ENCODE results near the gene PARD3. TPM values are rescaled to one million over a fixed set of nuclear protein-coding genes. Genes with fewer than 3 reads are reported as not detected.

Gene PARD3
- total and polyA plus RNA-seq, 7 donors, result 20.2 to 84.4 (median 53.4) TPM

DNA sequence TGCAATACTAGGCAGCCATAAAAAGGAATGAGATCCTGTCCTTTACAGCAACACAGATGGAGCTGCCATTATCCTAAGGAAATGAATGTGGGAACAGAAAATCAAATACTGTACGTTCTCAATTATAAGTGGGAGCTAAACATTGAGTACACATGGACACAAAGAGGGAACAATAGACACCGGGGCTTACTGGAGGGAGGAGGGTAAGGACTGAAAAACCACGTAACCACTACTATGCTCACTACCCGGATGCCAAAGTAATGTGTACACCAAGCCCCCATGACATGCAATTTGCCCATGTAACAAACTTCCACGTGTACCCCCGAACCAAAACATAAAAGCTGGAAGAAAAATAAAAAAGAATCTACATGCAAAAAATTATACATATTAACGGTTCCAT, 587.0 kb downstream of the PARD3 start:
- no peak for DNase-seq
- H3K9me3 ChIP-seq, result no peaks in the 10 kb centered on the region
- H3K27me3 ChIP-seq (ENCODE audit: insufficient read depth in 3 of 3, low read length in 2 of 3), result no peaks in the 10 kb centered on the region
- H3K4me1 ChIP-seq, result peaks cover 6% of the 10 kb centered on the region
- H3K27ac ChIP-seq, result no peak overlapping the region
- WGBS, 3 donors, result 94 to 97% (median 97%) methylated on average over 7 of the region's 7 CpGs
- TF ChIP-seq, protein P1, sequence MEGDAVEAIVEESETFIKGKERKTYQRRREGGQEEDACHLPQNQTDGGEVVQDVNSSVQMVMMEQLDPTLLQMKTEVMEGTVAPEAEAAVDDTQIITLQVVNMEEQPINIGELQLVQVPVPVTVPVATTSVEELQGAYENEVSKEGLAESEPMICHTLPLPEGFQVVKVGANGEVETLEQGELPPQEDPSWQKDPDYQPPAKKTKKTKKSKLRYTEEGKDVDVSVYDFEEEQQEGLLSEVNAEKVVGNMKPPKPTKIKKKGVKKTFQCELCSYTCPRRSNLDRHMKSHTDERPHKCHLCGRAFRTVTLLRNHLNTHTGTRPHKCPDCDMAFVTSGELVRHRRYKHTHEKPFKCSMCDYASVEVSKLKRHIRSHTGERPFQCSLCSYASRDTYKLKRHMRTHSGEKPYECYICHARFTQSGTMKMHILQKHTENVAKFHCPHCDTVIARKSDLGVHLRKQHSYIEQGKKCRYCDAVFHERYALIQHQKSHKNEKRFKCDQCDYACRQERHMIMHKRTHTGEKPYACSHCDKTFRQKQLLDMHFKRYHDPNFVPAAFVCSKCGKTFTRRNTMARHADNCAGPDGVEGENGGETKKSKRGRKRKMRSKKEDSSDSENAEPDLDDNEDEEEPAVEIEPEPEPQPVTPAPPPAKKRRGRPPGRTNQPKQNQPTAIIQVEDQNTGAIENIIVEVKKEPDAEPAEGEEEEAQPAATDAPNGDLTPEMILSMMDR (IDR thresholded peaks at IDR 0.05), result no peak
- no peaks in the 10 kb centered on the region for H3K36me3 ChIP-seq (ENCODE audit: insufficient read depth in 1 of 2, low read depth in 1 of 2)
- no peak for ATAC-seq
- intact Hi-C loops (cut with DNase I), result no loop called here
- H3K4me3 ChIP-seq, result no peak overlapping the region

DNA sequence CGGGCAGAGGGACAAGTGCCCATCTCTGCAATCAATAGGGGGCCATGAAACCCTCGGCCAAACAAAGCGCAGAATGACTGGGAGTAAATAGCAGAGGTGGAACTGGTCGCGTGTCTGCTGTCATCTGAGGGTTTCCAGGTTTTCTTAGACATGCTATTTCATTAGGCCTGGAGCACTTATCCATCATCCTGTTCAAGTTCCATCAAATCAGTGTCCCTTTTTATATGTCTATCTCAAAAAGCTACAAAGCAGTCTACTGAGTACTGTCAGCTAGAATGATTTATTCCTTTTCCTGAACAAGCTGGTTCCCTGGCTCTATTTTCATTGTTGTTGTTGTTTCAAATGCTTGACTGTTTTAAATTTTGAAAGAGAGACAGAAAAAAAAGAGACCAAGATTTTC, 590.5 kb downstream of the PARD3 start:
- Histone ChIP-seq H3K27ac (no peak overlapping the region), H3K4me1 (no peaks in the 10 kb centered on the region), H3K36me3 (ENCODE audit: insufficient read depth in 1 of 2, low read depth in 1 of 2) (no peaks in the 10 kb centered on the region), H3K27me3 (ENCODE audit: insufficient read depth in 3 of 3, low read length in 2 of 3) (no peaks in the 10 kb centered on the region), H3K9me3 (no peaks in the 10 kb centered on the region), H3K4me3 (no peak overlapping the region)
- no peak for DNase-seq
- no peak for ATAC-seq
- TF ChIP-seq, protein P1 (IDR thresholded peaks at IDR 0.05), result no peak
- intact Hi-C loops (cut with DNase I), result no loop called here
- 86 to 94% (median 89%) methylated on average over 5 of the region's 5 CpGs for WGBS, 3 donors

DNA sequence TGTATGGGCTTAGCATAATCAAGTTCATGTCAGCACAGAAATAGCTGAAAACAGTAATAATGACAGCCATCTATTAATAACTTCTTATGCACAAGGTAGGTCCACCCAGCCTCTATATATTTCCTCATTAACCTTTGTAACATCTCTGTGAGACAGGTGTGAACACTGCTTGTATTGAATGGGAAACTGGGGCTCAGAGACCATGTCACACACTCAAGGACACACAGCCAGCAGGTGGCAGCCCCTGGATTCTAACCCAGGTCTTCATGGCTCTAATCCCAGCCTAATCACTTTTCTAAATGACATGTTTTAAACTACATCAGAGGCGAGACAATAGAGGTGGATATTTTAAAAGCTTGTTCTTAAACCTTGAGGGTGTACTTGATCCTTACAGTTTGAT, 591.4 kb downstream of the PARD3 start:
- intact Hi-C loops (cut with DNase I), result no loop called here
- Histone ChIP-seq H3K4me3 (no peak overlapping the region), H3K36me3 (ENCODE audit: insufficient read depth in 1 of 2, low read depth in 1 of 2) (no peaks in the 10 kb centered on the region), H3K27ac (no peak overlapping the region), H3K4me1 (no peaks in the 10 kb centered on the region), H3K27me3 (ENCODE audit: insufficient read depth in 3 of 3, low read length in 2 of 3) (no peaks in the 10 kb centered on the region), H3K9me3 (no peaks in the 10 kb centered on the region)
- no peak for ATAC-seq
- TF ChIP-seq, protein P1 (IDR thresholded peaks at IDR 0.05), result no peak
- no peak for DNase-seq
- WGBS, 3 donors, result 86 to 97% (median 87%) methylated on average over 1 of the region's 1 CpG

DNA sequence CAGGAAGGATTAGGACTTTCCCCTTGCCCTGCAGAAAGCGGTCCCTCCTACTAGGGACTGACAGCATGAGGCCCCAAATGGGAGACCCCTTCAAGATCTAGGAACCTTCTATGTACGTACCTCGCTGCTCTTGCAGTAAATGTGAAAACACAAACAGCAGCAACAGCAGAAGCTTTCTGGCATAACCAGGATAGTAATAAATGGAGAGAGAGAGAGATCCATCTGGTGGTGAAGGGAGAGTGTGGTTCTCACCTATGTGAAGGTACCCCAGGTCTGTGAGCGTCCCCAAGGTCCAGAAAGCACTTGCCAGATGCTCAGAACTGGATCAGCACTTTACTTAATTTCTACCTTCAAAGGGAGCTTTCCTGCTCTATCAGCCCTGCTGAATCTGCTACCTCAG, 592.7 kb downstream of the PARD3 start:
- no peak overlapping the region for H3K4me3 ChIP-seq
- H3K27me3 ChIP-seq (ENCODE audit: insufficient read depth in 3 of 3, low read length in 2 of 3), result no peaks in the 10 kb centered on the region
- WGBS, 3 donors, result 94 to 99% (median 97%) methylated on average over 4 of the region's 4 CpGs
- ATAC-seq (no peak), DNase-seq (no peak)
- no peaks in the 10 kb centered on the region for H3K36me3 ChIP-seq (ENCODE audit: insufficient read depth in 1 of 2, low read depth in 1 of 2)
- no peak overlapping the region for H3K27ac ChIP-seq
- no peaks in the 10 kb centered on the region for H3K4me1 ChIP-seq
- intact Hi-C loops (cut with DNase I), result no loop called here
- H3K9me3 ChIP-seq, result no peaks in the 10 kb centered on the region
- TF ChIP-seq, protein P1 (IDR thresholded peaks at IDR 0.05), result no peak

DNA sequence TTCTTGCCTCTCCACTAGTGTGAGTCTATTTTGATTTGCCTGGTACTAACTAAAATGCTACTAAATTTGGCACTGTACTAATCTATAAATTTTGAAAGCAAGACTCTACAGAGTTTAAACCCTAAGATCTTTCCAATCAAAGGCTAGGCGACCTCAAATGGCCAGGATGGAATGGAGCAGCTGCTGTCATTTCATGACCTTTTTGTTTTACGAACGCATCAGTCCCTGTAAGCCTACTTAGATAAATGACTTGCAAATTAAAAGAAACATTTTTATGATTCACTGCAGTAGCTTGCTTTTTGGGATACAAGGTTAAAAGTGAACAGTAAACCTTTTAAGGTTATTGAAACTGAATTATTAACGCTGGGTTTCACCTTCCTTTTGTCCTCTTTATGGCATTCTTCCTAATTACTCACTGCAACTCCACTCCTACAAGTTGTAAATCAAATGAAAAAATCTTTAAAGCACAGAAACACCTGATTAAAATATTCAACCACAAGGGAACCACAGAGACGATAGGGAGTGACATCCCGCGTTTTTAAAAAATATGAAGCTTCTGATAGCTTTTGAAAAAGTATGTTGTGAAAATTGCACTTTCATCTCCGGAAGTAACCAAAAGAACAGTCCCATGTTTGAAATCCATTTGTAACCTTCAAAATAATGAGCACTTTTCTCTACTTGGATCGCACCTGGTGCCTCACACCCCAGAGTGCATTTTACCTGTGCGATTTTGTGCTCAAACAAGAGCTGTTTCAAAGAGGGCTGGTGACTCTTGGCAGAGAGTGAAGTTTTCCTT, 595.1 kb downstream of the PARD3 start:
- WGBS, 3 donors, result 67 to 78% (median 77%) methylated on average over 10 of the region's 10 CpGs
- H3K4me3 ChIP-seq, result no peak overlapping the region
- TF ChIP-seq, protein P1 (IDR thresholded peaks at IDR 0.05), result no peak
- H3K9me3 ChIP-seq, result no peaks in the 10 kb centered on the region
- H3K4me1 ChIP-seq, result no peaks in the 10 kb centered on the region
- no peaks in the 10 kb centered on the region for H3K27me3 ChIP-seq (ENCODE audit: insufficient read depth in 3 of 3, low read length in 2 of 3)
- DNase-seq (no peak), ATAC-seq (no peak)
- no peak overlapping the region for H3K27ac ChIP-seq
- no peaks in the 10 kb centered on the region for H3K36me3 ChIP-seq (ENCODE audit: insufficient read depth in 1 of 2, low read depth in 1 of 2)
- intact Hi-C loops (cut with DNase I), result no loop called here
